Ascending aorta (tissue), 2 donors: Measurements from ENCODE around the gene DOK1. TPM values are rescaled to one million over a fixed set of nuclear protein-coding genes. Genes with fewer than 3 reads are reported as not detected.

Experiments
- DNase-seq, 2 donors: peaks; one replicate each; pipeline ENCODE4 v3.0.0-alpha.2; 2019; ENCODE audit warnings: low spot score in 2 of 2
- H3K27ac ChIP-seq, 2 donors: fragments of 200-600 bp; sonication (generic); one replicate each; pipeline ENCODE4 v1.5.1; 2016 to 2017; ENCODE audit warnings: mild to moderate bottlenecking in 1 of 2
- H3K27me3 ChIP-seq: fragments of 200-600 bp; sonication (generic); one replicate; pipeline ENCODE4 v1.5.1; 2017
- H3K36me3 ChIP-seq, 2 donors: fragments of 200-600 bp; sonication (generic); one replicate each; pipeline ENCODE4 v1.5.1; 2016
- H3K4me1 ChIP-seq, 2 donors: fragments of 200-600 bp; sonication (generic); one replicate each; pipeline ENCODE4 v1.5.1; 2016 to 2017; ENCODE audit warnings: mild to moderate bottlenecking in 1 of 2
- H3K4me3 ChIP-seq, 2 donors: fragments of 200-600 bp; sonication (generic); one replicate each; pipeline ENCODE4 v1.5.1; 2016 to 2017; ENCODE audit warnings: mild to moderate bottlenecking in 1 of 2
- H3K9me3 ChIP-seq, 2 donors: fragments of 200-600 bp; sonication (generic); one replicate each; pipeline ENCODE4 v1.5.1; 2016
- intact Hi-C: fragments of 100-400 bp; cut with DNase I; formaldehyde crosslinking; loops from one replicate; pipeline ENCODE4 v1.15.1; 2023
- total RNA-seq: library from RNA; depleted of rRNA; stranded (reverse); fragments of >200 nt; gene quantifications from one replicate; pipeline ENCODE4 v1.1.0, GENCODE V29; 2016
- TF ChIP-seq, protein P1 (sequence below), 3 experiments: fragments of 200-600 bp in 2 of 3; fragments of 450-650 bp in 1 of 3; sonication (generic) in 2 of 3; IDR thresholded peaks; one replicate each; pipeline ENCODE4 v1.5.1; 2016 to 2019; ENCODE audit warnings: antibody characterized with exemption in 3 of 3, mild to moderate bottlenecking in 1 of 3, moderate library complexity in 1 of 3

DOK1 gene
- total RNA-seq, 1 donor from 2014 or later = 68.1 TPM

DNA sequence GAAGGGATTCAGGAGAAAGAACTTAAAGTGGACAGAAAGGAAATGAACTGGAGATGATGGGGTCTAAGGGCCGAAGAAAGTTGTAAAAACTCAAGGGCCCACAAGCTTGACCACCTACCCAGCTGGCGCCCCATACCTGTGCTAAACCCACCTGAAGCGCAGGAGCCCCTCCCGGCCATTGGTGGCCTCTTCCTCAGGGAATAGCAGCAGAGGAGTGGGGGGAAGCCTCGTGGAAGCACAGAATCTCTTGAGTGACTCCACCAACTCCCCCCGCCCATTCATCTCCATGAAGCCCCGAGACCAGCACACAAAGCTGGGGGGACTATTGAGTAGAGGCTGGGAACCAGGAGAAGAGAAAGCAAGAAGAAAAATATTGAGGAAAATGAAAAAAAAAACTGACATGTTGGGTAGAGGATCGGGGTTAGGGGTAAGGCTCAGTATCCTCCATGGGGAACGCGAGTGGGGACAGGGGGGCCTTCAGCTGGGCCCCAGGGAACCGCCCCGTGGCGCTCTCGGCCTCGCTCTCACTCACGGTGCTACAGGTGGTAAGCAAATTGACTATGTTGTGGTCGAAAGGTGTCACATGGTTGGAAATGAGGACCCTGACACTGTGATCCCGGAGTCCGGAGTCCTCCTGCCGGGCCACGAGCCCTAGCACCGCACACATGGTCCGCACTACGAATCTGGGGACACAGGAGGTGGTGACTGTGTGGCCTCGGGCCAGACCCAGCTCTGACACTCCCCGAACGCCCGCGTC is 25.7 kb upstream of the DOK1 start:
- Histone ChIP-seq H3K9me3 (no peaks in the 10 kb centered on the region), H3K27me3 (no peaks in the 10 kb centered on the region), H3K36me3 (peaks cover 15 to 43% of the 10 kb centered on the region in 2 donors), H3K4me3 (peak overlapping the region; percentile 78 to 85), H3K27ac (peak overlapping the region; percentile 84 to 88), H3K4me1 (peaks cover 13 to 21% of the 10 kb centered on the region in 2 donors)
- no peak for DNase-seq
- TF ChIP-seq, protein P1, sequence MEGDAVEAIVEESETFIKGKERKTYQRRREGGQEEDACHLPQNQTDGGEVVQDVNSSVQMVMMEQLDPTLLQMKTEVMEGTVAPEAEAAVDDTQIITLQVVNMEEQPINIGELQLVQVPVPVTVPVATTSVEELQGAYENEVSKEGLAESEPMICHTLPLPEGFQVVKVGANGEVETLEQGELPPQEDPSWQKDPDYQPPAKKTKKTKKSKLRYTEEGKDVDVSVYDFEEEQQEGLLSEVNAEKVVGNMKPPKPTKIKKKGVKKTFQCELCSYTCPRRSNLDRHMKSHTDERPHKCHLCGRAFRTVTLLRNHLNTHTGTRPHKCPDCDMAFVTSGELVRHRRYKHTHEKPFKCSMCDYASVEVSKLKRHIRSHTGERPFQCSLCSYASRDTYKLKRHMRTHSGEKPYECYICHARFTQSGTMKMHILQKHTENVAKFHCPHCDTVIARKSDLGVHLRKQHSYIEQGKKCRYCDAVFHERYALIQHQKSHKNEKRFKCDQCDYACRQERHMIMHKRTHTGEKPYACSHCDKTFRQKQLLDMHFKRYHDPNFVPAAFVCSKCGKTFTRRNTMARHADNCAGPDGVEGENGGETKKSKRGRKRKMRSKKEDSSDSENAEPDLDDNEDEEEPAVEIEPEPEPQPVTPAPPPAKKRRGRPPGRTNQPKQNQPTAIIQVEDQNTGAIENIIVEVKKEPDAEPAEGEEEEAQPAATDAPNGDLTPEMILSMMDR (IDR thresholded peaks at IDR 0.05) = no peak
- intact Hi-C loops = loop anchor here (1.0 to 2.0 kb wide), 4 partner anchors 21 to 70 kb away; partner anchors contain the start of genes DOK1, PCGF1, TTC31 and WBP1

DNA sequence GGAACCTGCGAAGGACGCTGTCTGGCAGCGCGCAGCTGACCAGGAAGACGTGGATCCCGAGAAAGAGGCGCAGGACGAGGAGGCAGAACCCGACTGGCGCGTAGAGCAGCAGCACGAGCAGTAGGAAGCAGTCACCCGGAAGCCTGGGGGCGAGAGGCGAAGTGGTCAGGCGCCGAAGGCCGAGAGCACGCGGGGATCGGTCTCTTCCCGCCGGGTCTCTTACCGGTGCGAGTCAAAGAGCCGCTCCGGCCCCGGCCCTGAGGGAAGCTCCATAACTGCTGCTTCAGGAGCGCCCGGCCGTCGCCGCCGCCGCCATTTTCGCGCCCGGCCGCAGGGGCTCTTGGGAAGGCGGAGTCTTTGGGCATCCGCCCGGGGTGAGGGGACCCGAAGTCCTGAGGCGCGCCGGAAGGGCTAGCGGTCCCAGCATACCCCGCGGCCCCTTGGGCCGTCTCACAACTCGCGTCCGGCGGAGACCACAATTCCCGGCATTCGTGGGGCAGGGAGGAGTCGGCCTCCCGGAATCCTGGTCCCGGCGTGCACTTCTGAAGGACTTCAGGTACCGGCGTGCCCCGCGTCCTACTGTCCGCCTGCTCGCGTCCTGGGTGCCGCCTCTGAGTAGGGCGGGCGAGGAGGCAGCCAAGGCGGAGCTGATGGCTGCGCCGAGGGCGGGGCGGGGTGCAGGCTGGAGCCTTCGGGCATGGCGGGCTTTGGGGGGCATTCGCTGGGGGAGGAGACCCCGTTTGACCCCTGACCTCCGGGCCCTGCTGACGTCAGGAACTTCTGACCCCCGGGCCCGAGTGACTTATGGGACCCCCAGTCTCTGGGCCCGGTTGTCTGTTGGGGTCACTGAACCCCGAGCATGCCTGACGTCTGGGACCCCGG is 24.9 kb upstream of the DOK1 start, which contains the start of the genes AUP1 and HTRA2:
AUP1 (minus strand) TSS at position 350 of the 882 bp plus-strand sequence; CDS start at position 273, 77 bp downstream.
HTRA2 (plus strand) TSS at position 577 of the 882 bp plus-strand sequence; CDS start at position 651, 74 bp downstream.
- peak; percentile 95 to 99 for DNase-seq
- H3K27me3 ChIP-seq = no peaks in the 10 kb centered on the region
- peak within 1 kb of the TSS; percentile 84 to 88 for H3K27ac ChIP-seq
- peaks cover 15 to 43% of the 10 kb centered on the region in 2 donors for H3K36me3 ChIP-seq
- H3K4me1 ChIP-seq = peaks cover 13 to 21% of the 10 kb centered on the region in 2 donors
- no peaks in the 10 kb centered on the region for H3K9me3 ChIP-seq
- TF ChIP-seq, protein P1 (IDR thresholded peaks at IDR 0.05) = peak in 1 of 3 experiments; percentile 18
- intact Hi-C loops = loop anchor here (1.0 to 5.0 kb wide), 6 partner anchors 22 to 123 kb away; partner anchors contain the start of genes DOK1, PCGF1, SEMA4F and TTC31
- peak within 1 kb of the TSS; percentile 78 to 85 for H3K4me3 ChIP-seq

DNA sequence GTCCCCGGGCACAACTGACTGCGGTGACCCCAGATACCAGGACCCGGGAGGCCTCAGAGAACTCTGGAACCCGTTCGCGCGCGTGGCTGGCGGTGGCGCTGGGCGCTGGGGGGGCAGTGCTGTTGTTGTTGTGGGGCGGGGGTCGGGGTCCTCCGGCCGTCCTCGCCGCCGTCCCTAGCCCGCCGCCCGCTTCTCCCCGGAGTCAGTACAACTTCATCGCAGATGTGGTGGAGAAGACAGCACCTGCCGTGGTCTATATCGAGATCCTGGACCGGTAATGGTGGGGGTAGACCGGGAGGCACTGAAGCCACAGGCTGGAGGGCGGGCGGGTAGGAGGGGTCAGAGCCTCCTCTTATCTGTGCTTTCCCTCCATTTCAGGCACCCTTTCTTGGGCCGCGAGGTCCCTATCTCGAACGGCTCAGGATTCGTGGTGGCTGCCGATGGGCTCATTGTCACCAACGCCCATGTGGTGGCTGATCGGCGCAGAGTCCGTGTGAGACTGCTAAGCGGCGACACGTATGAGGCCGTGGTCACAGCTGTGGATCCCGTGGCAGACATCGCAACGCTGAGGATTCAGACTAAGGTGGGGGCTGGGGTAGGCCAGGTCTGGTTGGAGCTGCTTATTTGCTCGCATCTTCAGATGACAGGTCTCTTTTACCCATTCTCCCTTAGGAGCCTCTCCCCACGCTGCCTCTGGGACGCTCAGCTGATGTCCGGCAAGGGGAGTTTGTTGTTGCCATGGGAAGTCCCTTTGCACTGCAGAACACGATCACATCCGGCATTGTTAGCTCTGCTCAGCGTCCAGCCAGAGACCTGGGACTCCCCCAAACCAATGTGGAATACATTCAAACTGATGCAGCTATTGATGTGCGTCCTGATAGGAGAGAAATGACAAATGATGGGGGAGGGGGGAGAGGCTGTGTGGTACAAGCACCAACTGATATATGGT is 24.0 kb upstream of the DOK1 start:
- no peak for DNase-seq
- peak overlapping the region; percentile 79 to 84 for H3K27ac ChIP-seq
- H3K27me3 ChIP-seq = no peaks in the 10 kb centered on the region
- intact Hi-C loops = loop anchor here (1.0 to 5.0 kb wide), 2 partner anchors 57 to 122 kb away; partner anchors contain the start of gene SEMA4F
- TF ChIP-seq, protein P1 (IDR thresholded peaks at IDR 0.05) = no peak
- peak overlapping the region; percentile 78 to 85 for H3K4me3 ChIP-seq
- peaks cover 15 to 43% of the 10 kb centered on the region in 2 donors for H3K36me3 ChIP-seq
- no peaks in the 10 kb centered on the region for H3K9me3 ChIP-seq
- peaks cover 13 to 21% of the 10 kb centered on the region in 2 donors for H3K4me1 ChIP-seq

DNA sequence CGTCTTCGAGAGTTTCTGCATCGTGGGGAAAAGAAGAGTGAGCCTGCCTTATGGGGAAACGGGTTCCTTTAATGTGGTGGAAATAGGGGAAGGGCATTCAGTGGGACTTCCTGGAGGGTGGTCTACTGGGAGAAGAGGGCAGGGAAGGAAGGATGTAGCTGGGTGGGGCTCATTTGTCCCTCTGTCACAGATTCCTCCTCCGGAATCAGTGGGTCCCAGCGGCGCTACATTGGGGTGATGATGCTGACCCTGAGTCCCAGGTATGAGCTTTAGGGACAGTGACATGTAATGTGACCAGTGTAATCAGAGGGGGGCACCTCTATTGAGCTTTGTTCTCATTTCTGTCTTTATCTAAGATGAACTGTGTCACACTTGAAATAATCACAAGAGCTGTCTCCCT is 22.9 kb upstream of the DOK1 start:
- TF ChIP-seq, protein P1 (IDR thresholded peaks at IDR 0.05) = no peak
- H3K27ac ChIP-seq = peak overlapping the region in 1 of 2 donors; percentile 79
- H3K4me1 ChIP-seq = peaks cover 13 to 21% of the 10 kb centered on the region in 2 donors
- intact Hi-C loops = loop anchor here (5.0 kb wide), 1 partner anchor 121 kb away; the partner anchor contains the start of gene SEMA4F
- DNase-seq = no peak
- H3K27me3 ChIP-seq = no peaks in the 10 kb centered on the region
- no peak overlapping the region for H3K4me3 ChIP-seq
- H3K9me3 ChIP-seq = no peaks in the 10 kb centered on the region
- peaks cover 9 to 33% of the 10 kb centered on the region in 2 donors for H3K36me3 ChIP-seq
